ENCODE measurements around the gene CHD2.

CHD2 gene

DNA sequence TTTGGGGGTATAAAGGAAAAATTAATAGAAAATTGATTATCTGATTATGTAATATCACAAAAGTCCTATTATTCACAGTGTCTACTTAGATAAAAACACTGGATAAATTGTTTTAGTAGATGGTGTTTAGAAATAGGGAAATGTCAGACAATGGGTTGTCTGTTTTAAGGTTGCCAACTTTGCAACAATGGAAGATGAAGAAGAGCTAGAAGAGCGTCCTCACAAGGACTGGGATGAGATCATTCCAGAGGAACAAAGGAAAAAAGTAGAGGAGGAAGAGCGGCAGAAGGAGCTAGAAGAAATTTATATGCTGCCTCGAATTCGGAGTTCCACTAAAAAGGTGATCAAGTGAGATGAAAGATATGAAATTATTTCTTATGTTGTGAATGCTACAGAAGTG, 84.0 kb downstream of the CHD2 start:
- Histone ChIP-seq H4K20me1 (ENCODE audit: insufficient read depth, low read length) (0 out of 2 replicates have a peak, but pooled peaks cover 2% of the 10 kb centered on the region), H3K27me3 (ENCODE audit: insufficient read depth, low read length) (no peaks in the 10 kb centered on the region), H3K27ac (ENCODE audit: low read depth, low read length, poor library complexity, severe bottlenecking) (no peak overlapping the region), H3K9me2 (ENCODE audit: low read depth, low read length) (no peaks in the 10 kb centered on the region), H3F3A (ENCODE audit: insufficient read depth, low read length) (no peaks in the 10 kb centered on the region), H3K79me2 (ENCODE audit: insufficient read depth, low read length) (no peaks in the 10 kb centered on the region), H3K9ac (ENCODE audit: low read length) (no peak overlapping the region), H3K36me3 (ENCODE audit: insufficient read depth, low read length) (peaks cover 94% of the 10 kb centered on the region), H2AFZ (ENCODE audit: low read length) (no peak overlapping the region), H3K4me2 (ENCODE audit: low read length) (no peak overlapping the region), H3K9me3 (ENCODE audit: low read length) (no peaks in the 10 kb centered on the region), H3K4me1 (ENCODE audit: insufficient read depth, low read length, severe bottlenecking) (no peaks in the 10 kb centered on the region), H3K4me3 (ENCODE audit: low read depth, low read length, poor library complexity, severe bottlenecking) (no peak overlapping the region)
- TF ChIP-seq, protein P1, sequence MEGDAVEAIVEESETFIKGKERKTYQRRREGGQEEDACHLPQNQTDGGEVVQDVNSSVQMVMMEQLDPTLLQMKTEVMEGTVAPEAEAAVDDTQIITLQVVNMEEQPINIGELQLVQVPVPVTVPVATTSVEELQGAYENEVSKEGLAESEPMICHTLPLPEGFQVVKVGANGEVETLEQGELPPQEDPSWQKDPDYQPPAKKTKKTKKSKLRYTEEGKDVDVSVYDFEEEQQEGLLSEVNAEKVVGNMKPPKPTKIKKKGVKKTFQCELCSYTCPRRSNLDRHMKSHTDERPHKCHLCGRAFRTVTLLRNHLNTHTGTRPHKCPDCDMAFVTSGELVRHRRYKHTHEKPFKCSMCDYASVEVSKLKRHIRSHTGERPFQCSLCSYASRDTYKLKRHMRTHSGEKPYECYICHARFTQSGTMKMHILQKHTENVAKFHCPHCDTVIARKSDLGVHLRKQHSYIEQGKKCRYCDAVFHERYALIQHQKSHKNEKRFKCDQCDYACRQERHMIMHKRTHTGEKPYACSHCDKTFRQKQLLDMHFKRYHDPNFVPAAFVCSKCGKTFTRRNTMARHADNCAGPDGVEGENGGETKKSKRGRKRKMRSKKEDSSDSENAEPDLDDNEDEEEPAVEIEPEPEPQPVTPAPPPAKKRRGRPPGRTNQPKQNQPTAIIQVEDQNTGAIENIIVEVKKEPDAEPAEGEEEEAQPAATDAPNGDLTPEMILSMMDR (IDR thresholded peaks at IDR 0.05; ENCODE audit: low read length), result no peak
- TF ChIP-seq EZH2 (IDR thresholded peaks at IDR 0.05; ENCODE audit: borderline replicate concordance, low read length), result no peak

DNA sequence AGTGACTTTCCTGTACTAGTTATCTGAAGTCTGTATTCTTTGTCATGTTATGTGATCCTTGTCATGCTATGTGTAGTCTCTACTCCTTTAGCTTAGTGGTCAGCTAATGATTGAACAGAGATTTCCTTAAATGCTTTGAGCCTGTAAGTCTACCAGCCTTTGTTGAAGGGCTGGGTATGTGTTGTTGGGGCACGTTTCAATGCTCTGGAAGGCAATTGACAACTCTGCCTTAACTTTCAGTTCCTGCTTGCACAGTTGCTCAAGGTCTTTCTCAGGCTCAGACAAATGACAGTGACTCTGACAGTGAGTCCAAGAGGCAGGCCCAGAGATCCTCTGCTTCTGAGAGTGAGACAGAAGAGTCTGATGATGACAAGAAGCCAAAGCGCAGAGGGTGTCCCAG, 89.3 kb downstream of the CHD2 start:
- Histone ChIP-seq H3K9me2 (ENCODE audit: low read depth, low read length) (no peaks in the 10 kb centered on the region), H4K20me1 (ENCODE audit: insufficient read depth, low read length) (no peaks in the 10 kb centered on the region), H3K79me2 (ENCODE audit: insufficient read depth, low read length) (no peaks in the 10 kb centered on the region), H2AFZ (ENCODE audit: low read length) (no peak overlapping the region), H3K36me3 (ENCODE audit: insufficient read depth, low read length) (peaks cover 95% of the 10 kb centered on the region), H3K4me3 (ENCODE audit: low read depth, low read length, poor library complexity, severe bottlenecking) (no peak overlapping the region), H3K9me3 (ENCODE audit: low read length) (no peaks in the 10 kb centered on the region), H3K4me2 (ENCODE audit: low read length) (no peak overlapping the region), H3K9ac (ENCODE audit: low read length) (no peak overlapping the region), H3K27ac (ENCODE audit: low read depth, low read length, poor library complexity, severe bottlenecking) (no peak overlapping the region), H3F3A (ENCODE audit: insufficient read depth, low read length) (no peaks in the 10 kb centered on the region), H3K27me3 (ENCODE audit: insufficient read depth, low read length) (no peaks in the 10 kb centered on the region), H3K4me1 (ENCODE audit: insufficient read depth, low read length, severe bottlenecking) (no peaks in the 10 kb centered on the region)
- TF ChIP-seq, protein P1 (IDR thresholded peaks at IDR 0.05; ENCODE audit: low read length), result no peak
- no peak for TF ChIP-seq EZH2 (IDR thresholded peaks at IDR 0.05; ENCODE audit: borderline replicate concordance, low read length)

DNA sequence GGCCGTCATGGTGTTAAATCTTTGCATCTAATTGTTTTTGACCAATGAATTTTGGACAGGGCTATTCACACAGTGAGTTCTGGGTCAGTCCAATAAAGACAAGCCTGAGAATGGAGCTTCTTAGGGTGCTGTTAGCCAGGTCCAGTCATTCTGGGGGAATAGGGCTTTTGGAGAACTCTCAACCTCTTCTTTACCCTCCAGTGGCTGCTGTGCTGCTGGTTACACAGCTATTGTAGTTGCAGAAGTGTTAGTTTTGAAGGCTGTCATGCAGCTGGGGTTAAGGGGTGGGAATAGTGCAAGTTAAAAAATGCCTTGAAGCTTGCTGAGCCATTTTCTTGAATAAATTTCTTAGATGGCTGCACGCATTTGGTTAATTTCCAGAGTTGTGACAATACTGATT, 89.9 kb downstream of the CHD2 start:
- Histone ChIP-seq H3F3A (ENCODE audit: insufficient read depth, low read length) (no peaks in the 10 kb centered on the region), H3K4me1 (ENCODE audit: insufficient read depth, low read length, severe bottlenecking) (no peaks in the 10 kb centered on the region), H3K79me2 (ENCODE audit: insufficient read depth, low read length) (no peaks in the 10 kb centered on the region), H3K9ac (ENCODE audit: low read length) (no peak overlapping the region), H3K27ac (ENCODE audit: low read depth, low read length, poor library complexity, severe bottlenecking) (no peak overlapping the region), H3K4me2 (ENCODE audit: low read length) (no peak overlapping the region), H2AFZ (ENCODE audit: low read length) (no peak overlapping the region), H4K20me1 (ENCODE audit: insufficient read depth, low read length) (0 out of 2 replicates have a peak, but pooled peaks cover under 1% of the 10 kb centered on the region), H3K4me3 (ENCODE audit: low read depth, low read length, poor library complexity, severe bottlenecking) (no peak overlapping the region), H3K9me3 (ENCODE audit: low read length) (no peaks in the 10 kb centered on the region), H3K27me3 (ENCODE audit: insufficient read depth, low read length) (no peaks in the 10 kb centered on the region), H3K36me3 (ENCODE audit: insufficient read depth, low read length) (peaks cover 95% of the 10 kb centered on the region), H3K9me2 (ENCODE audit: low read depth, low read length) (no peaks in the 10 kb centered on the region)
- no peak for TF ChIP-seq EZH2 (IDR thresholded peaks at IDR 0.05; ENCODE audit: borderline replicate concordance, low read length)
- TF ChIP-seq, protein P1 (IDR thresholded peaks at IDR 0.05; ENCODE audit: low read length), result no peak

All from OCI-LY1 (cell line).